GM19238 (cell line): Measurements from ENCODE around the gene CUTA.

Experiments used
- DNase-seq: peaks from one replicate; pipeline ENCODE4 v3.0.0; 2011; ENCODE audit warnings: low spot score; ENCODE audit not compliant: insufficient read length

Gene CUTA

DNA sequence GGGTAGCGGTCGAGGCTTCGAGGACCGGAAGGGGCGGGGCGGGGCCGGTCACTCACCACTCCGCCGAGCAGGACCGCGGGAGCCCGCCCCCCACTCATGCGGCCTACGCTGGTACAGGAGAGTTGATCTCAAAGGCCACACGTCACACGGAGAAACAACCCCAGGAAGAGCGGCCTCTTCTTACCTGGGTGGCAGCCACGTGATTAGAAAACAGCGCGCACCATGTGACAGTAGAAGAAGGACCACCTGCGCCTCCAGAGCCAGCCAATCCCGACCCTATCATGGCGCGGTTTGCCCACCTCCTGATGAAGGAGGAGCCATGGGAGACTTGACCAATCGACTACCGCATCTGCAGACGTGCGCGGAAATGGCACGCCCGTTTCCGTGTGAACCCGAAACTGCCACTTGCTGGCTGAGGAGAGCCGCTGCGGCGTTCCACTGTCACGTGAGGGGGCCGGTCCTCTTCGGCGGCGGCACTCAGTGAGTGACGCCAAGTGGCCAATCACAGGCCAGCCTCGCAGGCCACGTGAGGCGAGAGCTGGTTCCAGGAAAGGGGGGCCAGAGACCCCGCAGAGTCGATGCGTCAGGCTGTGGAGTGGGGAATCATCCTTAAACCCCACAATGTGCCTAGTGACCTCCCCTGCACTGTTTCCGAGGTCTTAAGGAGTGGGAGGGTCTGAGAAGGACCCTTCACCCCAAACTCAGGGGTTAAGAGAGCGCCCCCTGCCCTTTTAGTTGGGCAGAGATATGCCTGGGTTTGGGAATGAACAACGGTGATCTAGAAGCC, at the start of gene CUTA:
TSS of gene CUTA (minus strand) at position 205 of the 787 bp plus-strand sequence. CDS start at position 98, 107 bp downstream.
- peak; percentile 92 for DNase-seq

DNA sequence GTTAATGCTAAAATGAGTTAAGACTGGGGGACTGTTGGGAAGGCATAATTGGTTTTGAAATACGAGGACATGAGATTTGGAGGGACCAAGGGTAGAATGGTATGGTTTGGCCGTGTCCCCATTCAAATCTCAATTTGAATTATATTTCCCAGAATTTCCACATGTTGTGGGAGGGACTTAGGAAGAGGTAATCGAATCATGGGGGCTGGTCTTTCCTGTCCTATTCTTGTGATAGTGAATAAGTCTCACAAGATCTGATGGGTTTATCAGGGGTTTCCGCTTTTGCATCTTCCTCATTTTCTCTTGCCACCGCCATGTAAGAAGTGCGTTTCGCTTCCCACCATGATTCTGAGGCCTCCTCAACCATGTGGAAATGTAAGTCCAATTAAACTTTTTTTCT, 49.2 kb upstream of the CUTA start:
- no peak for DNase-seq

DNA sequence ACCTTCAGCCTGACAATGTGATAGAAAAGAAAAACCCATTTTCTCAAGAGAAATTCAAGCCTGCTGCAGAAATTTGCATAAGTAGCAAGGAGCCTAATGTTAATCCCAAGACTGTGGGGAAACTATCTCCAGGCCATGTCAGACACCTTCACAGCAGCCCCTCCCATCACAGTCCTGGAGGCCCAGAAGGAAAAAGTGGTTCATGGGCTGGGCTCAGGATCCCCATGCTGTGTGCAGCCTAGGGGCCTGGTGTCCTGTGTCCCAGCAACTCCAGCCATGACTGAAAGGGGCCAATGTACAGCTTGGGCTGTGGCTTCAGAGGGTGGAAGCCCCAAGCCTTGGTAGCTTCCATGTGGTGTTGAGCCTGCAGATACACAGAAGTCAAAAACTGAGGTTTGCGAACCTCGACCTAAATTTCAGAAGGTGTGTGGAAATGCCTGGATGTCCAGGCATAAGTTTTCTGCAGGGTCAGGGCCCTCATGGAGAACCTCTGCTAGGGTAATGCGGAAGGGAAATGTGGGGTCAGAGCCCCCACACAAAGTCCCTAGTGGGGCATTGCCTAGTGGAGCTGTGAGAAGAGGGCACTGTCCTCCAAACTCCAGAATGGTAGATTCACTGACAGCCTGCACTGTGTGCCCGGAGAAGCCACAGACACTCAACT, 48.3 kb upstream of the CUTA start:
- no peak for DNase-seq

DNA sequence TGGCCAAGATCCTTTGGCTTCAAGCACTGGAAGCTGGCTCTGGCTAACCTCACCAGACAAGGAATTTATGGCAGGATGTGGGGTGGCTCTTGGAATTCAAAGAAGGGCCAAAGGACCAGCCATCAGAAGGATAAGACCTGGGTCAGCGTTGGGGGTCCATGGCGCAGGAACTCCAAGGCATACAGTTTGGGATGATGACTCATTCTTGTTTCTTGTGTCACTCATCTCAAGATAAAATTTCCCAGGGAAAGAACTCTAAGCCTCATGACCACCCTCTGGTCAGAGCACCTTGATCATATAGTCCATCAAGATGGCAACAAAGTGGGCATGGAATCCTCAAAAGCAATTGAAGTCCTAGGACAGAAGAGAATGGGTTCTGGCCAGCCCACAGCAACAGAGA, 41.3 kb upstream of the CUTA start:
- no peak for DNase-seq

DNA sequence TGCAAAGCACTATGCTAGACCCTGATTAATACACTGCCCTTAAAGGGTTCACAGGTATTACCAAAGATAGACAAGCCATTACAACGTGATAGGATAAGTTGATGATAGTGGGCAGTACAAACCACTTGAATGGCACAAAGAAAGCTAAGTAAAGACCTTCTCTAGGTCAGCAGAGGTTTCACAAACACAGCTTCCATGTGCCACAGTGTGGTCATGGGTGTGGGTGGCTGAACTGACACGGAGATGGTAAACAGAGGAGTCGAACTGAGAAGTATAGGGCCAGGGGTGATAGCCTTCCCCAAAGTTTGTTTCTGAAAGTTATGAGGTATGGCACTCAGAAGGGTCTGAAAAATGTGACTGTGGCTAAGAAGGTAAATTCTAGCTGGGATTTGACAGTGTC, 40.8 kb upstream of the CUTA start:
- DNase-seq, result no peak

DNA sequence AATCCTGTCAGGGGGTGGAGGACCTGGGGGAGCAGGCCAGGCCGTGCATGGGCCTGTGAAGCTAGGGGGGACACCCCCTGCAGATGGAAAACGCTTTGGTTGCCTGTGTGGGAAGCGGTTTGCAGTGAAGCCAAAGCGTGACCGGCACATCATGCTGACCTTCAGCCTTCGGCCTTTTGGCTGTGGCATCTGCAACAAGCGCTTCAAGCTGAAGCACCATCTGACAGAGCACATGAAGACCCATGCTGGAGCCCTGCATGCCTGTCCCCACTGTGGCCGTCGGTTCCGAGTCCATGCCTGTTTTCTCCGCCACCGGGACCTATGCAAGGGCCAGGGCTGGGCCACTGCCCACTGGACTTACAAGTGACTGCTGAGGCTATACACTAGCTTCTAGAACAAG, 38.2 kb upstream of the CUTA start:
- no peak for DNase-seq

GRCh38 chr6:33455051-33455450, 37.1 kb upstream of the CUTA start:
- DNase-seq, result no peak

- peak; percentile 99 for DNase-seq
These were observed 36.4 kb upstream of the CUTA start, which contains the start of gene ZBTB9 for GRCh38 chr6:33454009-33454946. ZBTB9 (plus strand) TSS chr6:33454576; CDS start chr6:33455101, 525 bp downstream.

DNA sequence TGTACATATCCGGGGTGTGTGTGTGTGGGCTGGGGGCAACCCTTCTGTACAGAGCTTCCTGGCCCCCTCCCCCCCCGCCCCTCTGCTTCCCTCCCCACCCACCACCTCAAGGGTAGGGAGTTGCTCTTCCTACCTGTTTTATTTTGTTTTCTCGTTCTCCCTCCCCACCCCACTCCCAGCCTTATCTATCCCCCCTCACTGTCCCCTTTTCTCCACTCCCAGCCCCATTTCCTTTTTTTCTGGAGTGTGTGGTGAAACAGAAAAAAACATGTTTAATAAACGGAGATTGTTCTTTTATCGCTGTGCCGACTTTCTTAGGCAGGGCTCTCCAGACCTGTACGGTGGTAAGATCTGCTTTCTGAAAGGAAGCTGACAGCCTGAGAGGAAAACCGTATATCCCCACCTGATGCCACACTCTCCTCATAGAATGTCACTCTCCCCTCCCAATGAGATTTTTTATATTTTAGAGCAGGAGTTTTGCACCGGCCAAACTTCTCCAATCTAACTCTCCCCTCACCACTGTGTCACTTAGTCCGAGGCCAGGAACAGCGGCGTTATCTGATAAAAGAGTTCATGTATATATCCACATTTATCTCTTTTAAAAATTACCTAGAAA, 35.6 kb upstream of the CUTA start:
- no peak for DNase-seq

GRCh38 chr6:33452496-33452895, 34.6 kb upstream of the CUTA start:
- DNase-seq, result no peak

DNA sequence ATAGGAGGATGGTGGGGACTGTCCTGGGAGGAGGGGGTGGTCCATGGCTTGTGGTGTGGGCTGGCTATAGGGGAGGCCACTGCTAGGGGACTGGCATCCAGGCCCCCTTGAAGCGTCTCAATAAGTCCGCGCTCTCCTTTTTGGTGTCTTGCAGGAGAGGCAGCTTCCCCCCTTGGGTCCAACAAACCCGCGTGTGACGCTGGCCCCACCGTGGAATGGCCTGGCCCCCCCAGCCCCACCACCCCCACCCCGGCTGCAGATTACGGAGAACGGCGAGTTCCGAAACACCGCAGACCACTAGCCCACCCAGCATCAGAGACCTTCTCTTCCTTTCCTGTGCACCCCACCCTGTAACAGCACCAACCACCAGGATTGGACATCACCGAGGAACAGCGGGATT, 33.7 kb upstream of the CUTA start:
- no peak for DNase-seq

GRCh38 chr6:33450434-33450833, 32.5 kb upstream of the CUTA start:
- no peak for DNase-seq

GRCh38 chr6:33446356-33446755, 28.4 kb upstream of the CUTA start:
- DNase-seq, result no peak

- no peak for DNase-seq
These were observed 27.3 kb upstream of the CUTA start for GRCh38 chr6:33445119-33445603.

DNA sequence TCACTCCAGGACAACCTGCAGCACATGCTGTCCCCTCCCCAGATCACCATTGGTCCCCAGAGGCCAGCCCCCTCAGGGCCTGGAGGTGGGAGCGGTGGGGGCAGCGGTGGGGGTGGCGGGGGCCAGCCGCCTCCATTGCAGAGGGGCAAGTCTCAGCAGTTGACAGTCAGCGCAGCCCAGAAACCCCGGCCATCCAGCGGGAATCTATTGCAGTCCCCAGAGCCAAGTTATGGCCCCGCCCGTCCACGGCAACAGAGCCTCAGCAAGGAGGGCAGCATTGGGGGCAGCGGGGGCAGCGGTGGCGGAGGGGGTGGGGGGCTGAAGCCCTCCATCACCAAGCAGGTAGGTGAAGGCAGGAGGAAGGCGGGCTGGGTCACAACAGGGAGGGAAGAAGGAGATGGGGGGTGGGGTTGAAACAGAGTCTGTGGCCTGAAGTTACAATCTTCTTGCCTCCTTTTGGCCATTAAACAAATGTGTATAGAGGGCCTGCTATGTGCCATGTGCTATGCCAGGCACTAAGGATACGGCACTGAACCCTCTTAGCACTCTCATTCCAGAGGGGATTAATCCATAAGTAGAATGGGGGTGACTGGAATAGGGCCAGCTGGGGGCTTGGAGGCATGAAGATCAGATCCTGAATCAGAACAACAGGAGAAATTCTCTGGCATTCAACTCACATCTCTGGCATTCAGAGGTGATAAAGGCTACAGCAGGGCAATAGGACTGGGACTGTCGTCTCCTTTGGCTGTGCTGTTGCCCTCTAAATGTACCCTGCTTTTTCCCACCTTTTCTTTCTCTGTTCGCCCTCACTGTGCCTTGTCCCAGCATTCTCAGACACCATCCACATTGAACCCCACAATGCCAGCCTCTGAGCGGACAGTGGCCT, 26.0 kb upstream of the CUTA start:
- no peak for DNase-seq

- no peak for DNase-seq
These were observed 25.1 kb upstream of the CUTA start for GRCh38 chr6:33443025-33443424.

DNA sequence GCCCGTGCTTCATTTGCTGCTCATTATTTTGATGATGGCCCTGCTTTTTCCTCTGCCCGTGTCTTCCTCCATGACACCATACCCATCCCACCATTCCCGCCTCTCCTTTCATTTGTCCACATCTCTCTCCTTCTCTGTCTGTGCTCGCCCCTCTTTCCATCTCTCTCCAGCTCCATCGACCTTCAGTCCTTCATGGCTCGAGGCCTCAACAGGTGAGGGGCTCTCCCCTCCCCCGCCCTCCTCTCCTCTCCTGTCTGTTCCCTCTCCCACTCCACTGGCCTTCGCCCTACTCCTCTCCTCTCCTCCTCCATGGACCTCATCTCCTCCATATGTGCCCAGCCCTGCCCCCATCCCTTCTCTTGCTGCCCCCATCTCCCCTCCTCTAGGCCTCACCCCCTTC, 24.4 kb upstream of the CUTA start:
- no peak for DNase-seq

- DNase-seq, result no peak
These were observed 23.6 kb upstream of the CUTA start for GRCh38 chr6:33441457-33441856.

GRCh38 chr6:33440649-33441309, 22.9 kb upstream of the CUTA start:
- no peak for DNase-seq
